DND-41 (cell line): ENCODE measurements around the gene TMEM62.

Source experiments
- CTCF ChIP-seq: IDR thresholded peaks from 2 replicates; pipeline ENCODE4 v1.5.1; 2012; ENCODE audit warnings: borderline replicate concordance, low read length, moderate library complexity, mild to moderate bottlenecking; ENCODE audit not compliant: poor library complexity, severe bottlenecking; ENCODE audit errors: extremely low read depth
- EZH2 ChIP-seq: IDR thresholded peaks from 3 replicates; pipeline ENCODE4 v1.6.1; 2012; ENCODE audit warnings: borderline replicate concordance, low read depth, mild to moderate bottlenecking, moderate library complexity, low read length, inconsistent platforms; ENCODE audit not compliant: severe bottlenecking

- TF ChIP-seq CTCF: no peak
- no peak for TF ChIP-seq EZH2
Measured at GRCh38 chr15:43229977-43230376, 96.6 kb downstream of the TMEM62 start.
